NCI-H1436 treated with DMSO at 0.1 percent for 48 hours (cell line): ENCODE results near the gene MOB3B.

Experiments
- DNase-seq: peaks from one replicate; lab custom pipeline; 2025; lab: John Stamatoyannopoulos, UW

Gene MOB3B

GRCh38 chr9:27447031-27447683 is 82.5 kb downstream of the MOB3B start:
- DNase-seq, result no peak

DNA sequence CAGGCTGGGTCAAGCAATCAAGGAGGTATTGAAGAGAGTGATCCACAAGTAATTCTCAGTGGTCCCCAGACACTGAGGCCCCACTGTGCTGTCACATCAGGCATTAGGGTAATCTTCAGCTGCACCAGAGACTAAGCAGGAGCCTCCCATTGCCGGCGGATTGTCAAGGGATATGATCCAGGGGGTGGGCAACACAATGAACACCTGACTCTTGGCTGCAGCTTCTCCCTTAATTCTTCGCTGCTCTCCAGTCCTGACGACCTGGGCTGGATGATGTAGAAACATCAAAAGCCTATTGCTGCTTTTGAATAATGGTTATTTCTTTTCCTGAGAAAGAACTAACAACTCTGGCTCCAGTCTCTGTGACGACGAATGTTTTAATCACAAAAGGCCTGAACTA is 83.9 kb downstream of the MOB3B start:
- DNase-seq, result no peak

GRCh38 chr9:27445057-27445595 is 84.5 kb downstream of the MOB3B start:
- DNase-seq, result no peak

- DNase-seq, result no peak
These were observed 87.2 kb downstream of the MOB3B start for GRCh38 chr9:27442464-27442863.

- DNase-seq, result no peak
These were observed 87.9 kb downstream of the MOB3B start for GRCh38 chr9:27441741-27442070.

GRCh38 chr9:27440888-27441740 is 88.5 kb downstream of the MOB3B start:
- DNase-seq, result no peak

DNA sequence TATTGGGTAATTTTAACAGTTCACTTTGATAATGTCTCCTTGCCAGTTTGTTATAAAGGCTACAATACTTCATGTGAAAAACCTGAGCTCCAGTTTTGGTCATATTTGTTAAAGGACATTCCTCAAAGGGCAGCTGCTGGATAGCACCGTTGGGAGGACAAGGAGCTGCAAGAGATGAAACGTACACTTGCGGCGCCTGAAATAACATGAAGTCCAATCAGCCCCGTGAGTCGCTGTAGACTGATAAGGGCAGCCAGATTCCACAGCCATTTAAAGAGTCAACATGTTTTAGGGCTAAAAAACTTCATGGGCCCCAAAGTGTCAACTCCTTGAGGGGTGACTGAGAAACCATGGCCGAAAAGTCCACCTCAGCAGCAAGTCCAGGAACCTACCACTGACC is 91.1 kb downstream of the MOB3B start:
- no peak for DNase-seq

DNA sequence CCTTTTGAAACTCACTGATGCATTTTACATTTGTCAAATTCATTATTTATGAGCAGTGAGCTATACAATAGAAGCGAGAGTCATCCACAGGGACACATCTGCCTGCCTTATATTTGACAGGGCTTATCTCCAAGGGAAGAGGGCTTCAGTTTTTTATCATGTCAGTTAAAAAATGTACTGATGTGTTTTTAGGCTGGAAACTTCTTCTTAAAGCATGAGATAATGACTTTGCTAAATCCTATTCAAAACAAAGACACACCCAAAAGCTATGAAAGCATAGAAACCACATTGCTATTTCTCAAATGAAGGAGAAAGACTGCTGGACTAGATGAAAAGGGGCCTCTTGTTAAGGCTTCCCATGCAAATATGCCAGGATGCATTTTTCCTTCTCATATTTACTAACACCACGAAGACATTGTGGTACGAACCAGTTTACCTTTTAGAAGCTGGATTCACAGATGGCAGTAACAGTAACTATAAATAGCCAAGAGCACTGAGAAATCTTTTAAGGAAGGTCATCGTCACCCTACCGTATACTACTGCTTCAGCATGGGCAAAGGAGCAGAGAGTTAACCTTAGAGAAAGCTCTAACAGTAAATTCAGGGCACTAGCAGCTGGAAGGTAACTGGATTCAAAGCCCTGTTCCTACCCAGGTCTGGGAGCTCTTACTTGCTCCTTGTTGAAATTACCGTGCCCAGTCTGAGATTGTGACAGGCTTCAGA is 91.8 kb downstream of the MOB3B start:
- DNase-seq, result no peak

DNA sequence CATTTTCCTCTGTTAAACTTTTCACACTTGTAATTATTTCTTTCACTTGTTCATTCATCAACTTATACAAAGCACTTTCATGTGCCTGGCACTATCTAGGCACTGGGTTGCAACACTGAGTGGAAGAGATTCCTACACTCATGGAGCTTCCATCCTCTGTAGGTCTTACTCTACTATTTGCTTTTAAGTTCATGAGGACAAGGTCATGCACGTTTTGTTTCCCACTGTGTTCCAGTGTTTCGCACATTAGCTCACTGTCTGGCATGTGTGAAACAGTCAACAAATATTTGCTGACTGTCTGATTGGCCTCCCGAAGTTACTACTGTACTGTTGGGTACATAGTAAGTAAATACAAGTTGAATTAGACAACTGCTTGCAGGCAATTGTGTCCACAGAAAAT is 93.4 kb downstream of the MOB3B start:
- no peak for DNase-seq

GRCh38 chr9:27433631-27434325 is 95.8 kb downstream of the MOB3B start:
- DNase-seq, result no peak

DNA sequence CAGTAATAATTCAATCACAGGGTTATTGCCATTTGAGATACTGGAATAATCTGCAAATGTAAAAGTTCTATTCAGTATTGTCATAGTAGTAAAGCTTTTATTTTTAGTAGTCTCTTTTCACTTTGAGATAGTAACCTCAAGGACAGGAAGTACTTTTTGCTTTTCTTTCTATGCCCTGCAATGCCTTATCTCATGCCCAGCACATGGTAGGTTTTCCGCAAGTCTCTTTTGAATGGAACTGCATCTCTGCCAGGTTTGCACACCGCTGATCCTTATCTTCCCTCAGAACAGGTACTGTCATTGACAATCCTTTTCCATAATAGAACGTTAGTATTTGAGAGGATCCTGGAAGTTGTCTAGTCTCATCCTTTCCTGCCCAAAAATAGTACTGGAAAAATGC is 97.3 kb downstream of the MOB3B start:
- no peak for DNase-seq

DNA sequence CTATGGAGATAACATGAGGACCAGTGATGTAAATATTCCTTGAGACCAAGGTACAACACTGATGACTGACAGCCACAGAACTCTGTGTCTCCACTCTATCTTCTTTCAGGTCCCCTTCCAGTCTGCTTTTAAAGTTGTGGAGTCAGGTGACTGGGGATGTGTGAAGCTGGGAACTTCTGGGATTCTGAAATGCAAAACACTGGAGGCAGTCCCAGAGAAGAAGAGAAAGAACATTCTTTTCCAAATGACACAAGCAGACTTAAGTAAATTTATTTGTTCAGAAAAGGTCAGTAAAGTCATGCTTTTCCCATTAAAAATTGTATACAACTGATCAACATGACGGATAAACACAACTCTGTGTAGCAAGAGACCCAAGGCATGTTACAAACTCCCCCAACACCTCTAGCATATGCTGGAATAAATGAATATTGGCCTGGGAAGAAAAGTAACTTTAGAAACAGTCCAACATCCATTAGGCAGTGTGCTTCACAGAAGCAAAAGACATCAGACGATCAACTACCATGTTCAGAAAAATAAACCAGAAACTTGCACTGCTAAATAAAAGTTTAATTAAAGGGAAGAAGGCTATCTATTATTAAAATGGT is 98.0 kb downstream of the MOB3B start:
- DNase-seq, result no peak

DNA sequence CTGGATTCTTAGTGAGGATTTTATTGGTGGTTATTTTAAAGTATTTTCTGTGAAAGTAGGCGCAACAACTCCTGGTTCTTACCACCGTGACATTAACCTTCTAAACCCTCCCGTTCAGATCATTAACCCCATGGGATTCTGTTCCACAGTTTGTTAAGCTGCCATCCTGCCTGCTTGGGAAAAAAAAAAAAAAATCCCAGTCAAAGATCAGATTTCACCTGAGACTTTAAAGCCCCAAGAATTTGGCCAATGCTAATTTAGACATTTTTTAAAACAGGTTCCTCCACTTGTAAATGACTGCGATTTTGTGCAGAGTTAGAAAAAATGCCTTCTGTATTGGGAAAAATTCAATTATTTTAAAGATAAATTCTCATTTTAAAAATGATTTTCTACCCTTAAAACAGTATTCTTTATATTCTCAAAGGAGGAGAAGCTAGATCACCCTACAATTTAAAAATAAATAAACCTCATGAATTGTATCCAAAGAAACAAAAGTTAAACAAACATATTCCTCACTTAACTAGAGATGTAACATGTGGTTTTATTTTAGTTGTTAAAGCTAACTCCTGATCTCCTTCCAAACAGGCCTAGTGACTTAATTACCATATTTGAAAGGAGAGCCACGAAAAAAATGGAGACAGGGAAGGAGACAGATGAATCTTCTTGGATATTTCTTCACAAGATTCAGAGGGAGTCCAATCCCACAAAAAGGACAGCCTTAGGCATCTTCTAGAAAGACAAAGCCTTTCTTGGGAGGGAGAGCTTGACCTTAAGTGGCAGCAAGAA is 98.7 kb downstream of the MOB3B start:
- no peak for DNase-seq

DNA sequence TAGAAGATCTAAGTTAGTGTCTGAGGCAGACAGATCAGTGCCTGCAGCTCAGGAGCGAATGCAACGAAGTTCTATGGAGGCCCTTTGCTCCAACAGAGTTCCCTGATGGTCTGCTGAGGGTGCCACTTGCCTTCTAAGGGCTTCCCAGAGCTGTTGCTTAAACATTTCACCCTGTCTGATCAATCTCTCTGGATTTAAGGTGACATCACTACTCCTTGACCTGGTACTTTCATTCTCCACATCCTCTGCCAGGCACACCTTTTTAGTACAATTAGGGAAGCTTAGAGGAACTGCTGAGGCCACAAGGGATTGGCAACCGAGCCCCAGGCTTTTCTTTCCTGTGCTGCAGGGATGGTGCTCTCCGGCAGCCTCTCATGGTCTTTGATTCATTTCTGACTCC is 99.7 kb downstream of the MOB3B start:
- DNase-seq, result no peak

DNA sequence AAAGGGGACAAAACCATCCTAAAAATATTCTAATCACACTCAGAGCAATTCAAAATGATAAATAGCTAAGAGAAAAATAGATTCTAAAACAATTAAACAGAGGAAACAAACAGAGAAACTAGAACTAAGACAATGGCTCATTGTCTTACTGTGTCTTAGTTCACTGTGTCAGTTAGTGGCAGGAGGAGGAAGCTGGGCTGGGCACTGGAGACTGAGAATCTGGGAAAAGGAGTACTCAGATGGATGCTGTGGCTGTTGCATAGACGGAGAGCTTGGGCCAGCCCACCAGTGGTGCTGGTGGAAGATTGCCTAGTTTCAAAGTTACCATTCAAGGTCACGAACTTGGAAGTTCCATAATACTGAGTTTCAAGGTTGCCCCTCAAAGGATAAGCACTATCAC is 100.2 kb downstream of the MOB3B start:
- no peak for DNase-seq

- no peak for DNase-seq
These were observed 101.1 kb downstream of the MOB3B start for GRCh38 chr9:27428551-27428950.

DNA sequence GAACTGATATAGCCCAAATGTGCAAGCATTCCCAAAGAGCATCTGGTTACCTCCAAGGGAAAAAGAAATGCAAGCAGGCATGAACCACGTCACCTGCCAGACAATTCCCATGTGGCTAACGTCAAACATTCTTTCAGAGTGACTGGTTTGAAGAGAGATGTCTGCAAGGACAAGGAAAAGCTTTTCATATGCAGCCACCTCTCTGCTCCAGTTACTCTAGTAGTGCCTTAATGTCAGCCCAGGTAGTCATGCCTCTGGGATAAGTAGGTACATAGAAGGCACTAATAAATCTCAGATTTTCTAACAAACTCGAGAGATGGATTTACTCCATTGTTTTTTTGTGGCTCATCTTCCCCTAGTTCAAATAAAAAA is 102.4 kb downstream of the MOB3B start:
- no peak for DNase-seq

- no peak for DNase-seq
These were observed 102.9 kb downstream of the MOB3B start for GRCh38 chr9:27426511-27427271.

GRCh38 chr9:27425827-27426510 is 103.6 kb downstream of the MOB3B start:
- no peak for DNase-seq
